HEK293T (cell line): Measurements from ENCODE around the gene TBC1D16.

Experiments used
- CTCF ChIA-PET: fragments of 350-600 bp; formaldehyde crosslinking; extraction: SDS; loops from one replicate; lab custom pipeline; 2021; ENCODE audit warnings: antibody characterized with exemption, inconsistent platforms; lab: Yijun Ruan, JAX
- POLR2A ChIA-PET: fragments of 350-600 bp; formaldehyde crosslinking; extraction: SDS; loops from one replicate; lab custom pipeline; 2020; ENCODE audit warnings: antibody characterized with exemption, inconsistent platforms; lab: Yijun Ruan, JAX
- DNase-seq: peaks from one replicate; pipeline ENCODE4 v3.0.0; 2012; ENCODE audit warnings: mixed read lengths; ENCODE audit errors: extremely low spot score
- ARNT ChIP-seq: fragments of 450-650 bp; IDR thresholded peaks from 2 replicates; pipeline ENCODE4 v1.6.1; 2017; ENCODE audit warnings: mild to moderate bottlenecking
- BHLHE40 ChIP-seq: fragments of 450-650 bp; IDR thresholded peaks from 2 replicates; pipeline ENCODE4 v1.6.1; 2016; ENCODE audit warnings: mild to moderate bottlenecking, moderate library complexity, borderline replicate concordance
- CTBP1 ChIP-seq: fragments of 450-650 bp; IDR thresholded peaks from 2 replicates; pipeline ENCODE4 v1.6.1; 2016; ENCODE audit warnings: borderline replicate concordance
- ELF4 ChIP-seq: fragments of 450-650 bp; IDR thresholded peaks from 2 replicates; pipeline ENCODE4 v1.6.1; 2017; ENCODE audit warnings: antibody characterized with exemption
- FOXA1 ChIP-seq: fragments of 450-650 bp; IDR thresholded peaks from 2 replicates; pipeline ENCODE4 v1.6.1; 2016; ENCODE audit warnings: mild to moderate bottlenecking
- FOXK2 ChIP-seq: fragments of 450-650 bp; IDR thresholded peaks from 2 replicates; pipeline ENCODE4 v1.6.1; 2016; ENCODE audit warnings: mild to moderate bottlenecking
- FOXM1 ChIP-seq: fragments of 450-650 bp; IDR thresholded peaks from 2 replicates; pipeline ENCODE4 v1.6.1; 2017; ENCODE audit warnings: mild to moderate bottlenecking, borderline replicate concordance
- HDGF ChIP-seq: fragments of 450-650 bp; IDR thresholded peaks from 2 replicates; pipeline ENCODE4 v1.6.1; 2017; ENCODE audit warnings: antibody characterized with exemption, borderline replicate concordance
- L3MBTL2 ChIP-seq: fragments of 450-650 bp; conservative IDR thresholded peaks from 2 replicates; pipeline ENCODE4 v1.6.1; 2016; ENCODE audit warnings: mild to moderate bottlenecking
- LEF1 ChIP-seq: fragments of 450-650 bp; IDR thresholded peaks from 2 replicates; pipeline ENCODE4 v1.6.1; 2017; ENCODE audit warnings: mild to moderate bottlenecking, borderline replicate concordance
- NFRKB ChIP-seq: fragments of 450-650 bp; IDR thresholded peaks from 2 replicates; pipeline ENCODE4 v1.6.1; 2016; ENCODE audit warnings: mild to moderate bottlenecking, moderate library complexity
- SP1 ChIP-seq: fragments of 450-650 bp; IDR thresholded peaks from 2 replicates; pipeline ENCODE4 v1.6.1; 2017
- SUZ12 ChIP-seq: fragments of 450-650 bp; IDR thresholded peaks from 2 replicates; pipeline ENCODE4 v1.6.1; 2016; ENCODE audit warnings: mild to moderate bottlenecking
- TARDBP ChIP-seq: fragments of 450-650 bp; IDR thresholded peaks from 2 replicates; pipeline ENCODE4 v1.6.1; 2016
- ZNF384 ChIP-seq: fragments of 450-650 bp; IDR thresholded peaks from 2 replicates; pipeline ENCODE4 v1.6.1; 2016
- TF ChIP-seq, protein P1 (sequence below): fragments of 450-650 bp; IDR thresholded peaks from 2 replicates; pipeline ENCODE4 v1.6.1; 2016

TBC1D16 gene

GRCh38 chr17:79986411-79987186 is 49.1 kb downstream of the TBC1D16 start:
- no peak for DNase-seq
- ChIA-PET POLR2A (no interaction called here), CTCF (interaction anchor here (1.5 kb wide), 1 partner anchor 12 kb away, joined by 3 read pairs; no protein-coding TSS in a partner anchor)
- TF ChIP-seq ZNF384, result no peak
- no peak for TF ChIP-seq LEF1
- no peak for TF ChIP-seq SUZ12
- TF ChIP-seq, protein P1, sequence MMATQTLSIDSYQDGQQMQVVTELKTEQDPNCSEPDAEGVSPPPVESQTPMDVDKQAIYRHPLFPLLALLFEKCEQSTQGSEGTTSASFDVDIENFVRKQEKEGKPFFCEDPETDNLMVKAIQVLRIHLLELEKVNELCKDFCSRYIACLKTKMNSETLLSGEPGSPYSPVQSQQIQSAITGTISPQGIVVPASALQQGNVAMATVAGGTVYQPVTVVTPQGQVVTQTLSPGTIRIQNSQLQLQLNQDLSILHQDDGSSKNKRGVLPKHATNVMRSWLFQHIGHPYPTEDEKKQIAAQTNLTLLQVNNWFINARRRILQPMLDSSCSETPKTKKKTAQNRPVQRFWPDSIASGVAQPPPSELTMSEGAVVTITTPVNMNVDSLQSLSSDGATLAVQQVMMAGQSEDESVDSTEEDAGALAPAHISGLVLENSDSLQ, result no peak
- TF ChIP-seq FOXM1, result no peak
- no peak for TF ChIP-seq SP1
- TF ChIP-seq ARNT, result no peak
- no peak for TF ChIP-seq HDGF
- TF ChIP-seq CTBP1, result no peak
- no peak for TF ChIP-seq BHLHE40
- no peak for TF ChIP-seq NFRKB
- TF ChIP-seq L3MBTL2, result no peak
- TF ChIP-seq TARDBP, result no peak

DNA sequence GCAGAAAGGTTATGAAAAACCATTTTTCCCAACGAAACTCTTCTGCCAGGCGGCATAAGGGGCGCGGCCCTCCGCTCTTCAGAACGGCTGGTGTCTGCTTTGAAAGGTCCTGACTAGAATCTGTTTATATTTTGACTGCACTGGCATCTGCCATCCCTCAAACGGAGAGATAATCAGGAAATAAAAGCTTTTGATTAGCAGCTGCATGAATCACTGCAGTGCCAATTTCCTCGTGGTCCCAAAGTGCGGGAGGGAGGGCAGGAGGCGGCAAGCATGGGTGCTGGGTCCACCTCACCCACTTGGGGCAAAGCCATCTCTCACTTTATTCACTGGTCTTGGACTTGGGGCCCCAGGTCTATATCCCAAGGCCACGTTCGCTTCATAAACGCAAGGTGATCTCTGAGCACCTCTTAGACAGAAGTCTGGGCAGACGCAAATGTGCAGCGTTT is 49.7 kb downstream of the TBC1D16 start:
- POLR2A ChIA-PET, result interaction anchor here (2.2 kb wide), 1 partner anchor 8 kb away, joined by 5 read pairs; no protein-coding TSS in a partner anchor
- no peak for DNase-seq
- no peak for TF ChIP-seq HDGF
- CTCF ChIA-PET, result interaction anchor here (0.6 to 1.5 kb wide), 2 partner anchors 12 to 196 kb away, joined by 3 read pairs; no protein-coding TSS in a partner anchor

DNA sequence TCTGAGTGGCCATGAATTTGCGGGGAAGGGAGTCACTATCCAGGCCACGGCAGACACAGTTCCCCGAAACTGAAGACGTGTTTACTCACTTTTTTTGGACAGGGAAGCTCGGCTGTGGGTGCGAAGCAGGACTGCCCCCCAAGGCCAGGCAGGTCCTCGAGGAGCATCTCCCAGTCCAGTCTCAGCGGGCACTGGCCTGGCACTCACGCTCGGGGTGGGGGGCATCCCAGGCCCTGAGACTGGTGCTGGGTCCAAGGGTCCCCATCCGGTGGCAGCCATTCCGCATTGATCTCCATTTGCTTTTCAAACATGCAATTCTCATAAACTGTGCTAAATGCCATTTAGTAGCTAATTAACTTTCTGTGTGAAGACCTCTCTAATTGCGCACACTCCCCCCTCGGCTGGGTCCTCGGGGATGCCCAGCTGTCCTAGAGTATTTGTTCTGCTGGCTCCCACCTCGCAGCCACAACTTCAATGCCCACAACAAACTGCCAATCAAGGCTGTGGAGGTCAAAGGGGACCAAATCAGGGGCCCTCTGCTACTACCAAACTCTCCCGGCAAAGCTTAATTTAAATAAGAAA is 50.2 kb downstream of the TBC1D16 start:
- ChIA-PET CTCF (interaction anchor here (0.6 to 2.8 kb wide), 2 partner anchors 15 to 196 kb away, joined by 3 to 11 read pairs; no protein-coding TSS in a partner anchor), POLR2A (interaction anchor here (2.2 kb wide), 1 partner anchor 8 kb away, joined by 5 read pairs; no protein-coding TSS in a partner anchor)
- no peak for DNase-seq
- TF ChIP-seq NFRKB, result no peak
- TF ChIP-seq CTBP1, result no peak
- no peak for TF ChIP-seq SUZ12
- no peak for TF ChIP-seq ELF4
- no peak for TF ChIP-seq HDGF
- TF ChIP-seq FOXM1, result no peak
- no peak for TF ChIP-seq SP1
- no peak for TF ChIP-seq BHLHE40
- TF ChIP-seq FOXA1, result no peak
- TF ChIP-seq TARDBP, result no peak
- TF ChIP-seq, protein P1, result no peak
- no peak for TF ChIP-seq ARNT
- TF ChIP-seq LEF1, result no peak
- TF ChIP-seq L3MBTL2, result no peak
- no peak for TF ChIP-seq FOXK2
- TF ChIP-seq ZNF384, result no peak

DNA sequence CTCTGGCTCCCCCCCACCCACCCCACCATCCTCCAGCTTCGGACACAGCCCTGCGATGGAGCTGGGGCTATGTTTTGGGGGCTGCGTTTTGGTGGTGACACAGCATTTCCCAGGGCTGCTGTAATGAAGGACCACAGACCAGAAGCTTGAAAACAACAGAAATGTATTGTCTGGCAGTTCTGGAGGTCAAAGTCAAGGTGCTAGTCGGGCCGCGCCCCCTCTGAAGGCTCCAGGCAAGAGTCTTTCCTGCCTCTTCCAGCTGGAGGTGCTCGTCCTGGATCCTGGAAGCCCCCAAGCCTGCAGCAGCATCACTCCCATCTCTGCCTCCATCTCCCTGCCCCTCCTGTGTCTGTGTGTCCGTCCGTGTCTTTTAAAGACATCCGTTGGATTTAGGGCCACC is 50.8 kb downstream of the TBC1D16 start:
- DNase-seq, result no peak
- TF ChIP-seq L3MBTL2, result no peak
- no peak for TF ChIP-seq FOXA1
- TF ChIP-seq SUZ12, result no peak
- POLR2A ChIA-PET, result interaction anchor here (2.2 kb wide), 1 partner anchor 9 kb away, joined by 5 read pairs; no protein-coding TSS in a partner anchor
- CTCF ChIA-PET, result interaction anchor here (2.8 kb wide), 1 partner anchor 14 kb away, joined by 11 read pairs; no protein-coding TSS in a partner anchor

DNA sequence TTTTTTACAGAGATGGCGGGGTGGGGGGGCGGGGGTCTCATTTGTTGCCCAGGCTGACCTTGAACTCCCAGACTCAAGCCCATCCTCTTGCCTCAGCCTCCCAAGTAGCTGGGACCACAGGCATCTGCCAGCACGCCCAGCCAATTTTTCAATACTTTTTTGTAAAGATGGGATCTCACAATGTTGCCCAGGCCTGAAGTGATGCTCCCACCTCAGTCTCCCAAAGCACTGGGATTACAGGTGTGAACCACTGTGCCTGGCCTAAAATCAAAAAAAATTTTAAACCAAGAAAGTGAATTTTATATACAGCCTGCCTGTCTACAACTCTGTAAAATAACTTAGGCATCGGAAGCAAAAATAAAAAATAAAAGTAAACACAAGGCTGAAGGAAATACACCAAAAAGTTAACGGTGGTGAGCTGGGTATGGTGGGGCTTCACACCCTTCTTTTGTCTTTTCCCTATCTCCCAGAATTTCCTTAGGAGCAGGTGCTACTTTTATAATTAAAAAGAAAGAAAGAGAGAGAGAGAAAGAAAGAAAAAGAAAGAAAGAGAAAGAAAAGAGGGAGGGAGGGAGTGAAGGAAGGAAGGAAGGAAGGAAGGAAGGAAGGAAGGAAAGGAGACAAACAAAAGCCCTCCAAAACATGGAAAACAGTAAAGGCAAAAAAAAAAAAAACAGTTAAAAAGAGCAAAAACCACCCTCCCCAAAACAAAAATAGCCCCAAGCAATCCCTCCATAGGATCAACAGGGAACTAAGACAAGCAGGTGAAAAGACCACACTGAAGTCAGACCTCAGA is 51.4 kb downstream of the TBC1D16 start:
- ChIA-PET POLR2A (interaction anchor here (1.2 to 2.2 kb wide), 2 partner anchors 8 to 10 kb away, joined by 4 to 5 read pairs; no protein-coding TSS in a partner anchor), CTCF (interaction anchor here (2.8 kb wide), 1 partner anchor 14 kb away, joined by 11 read pairs; no protein-coding TSS in a partner anchor)
- TF ChIP-seq BHLHE40, result no peak
- TF ChIP-seq LEF1, result no peak
- DNase-seq, result no peak

- no peak for DNase-seq
- CTCF ChIA-PET, result interaction anchor here (2.8 kb wide), 1 partner anchor 13 kb away, joined by 11 read pairs; no protein-coding TSS in a partner anchor
- TF ChIP-seq ARNT (no peak), FOXM1 (no peak), BHLHE40 (no peak)
- TF ChIP-seq, protein P1, result no peak
- POLR2A ChIA-PET, result interaction anchor here (1.2 kb wide), 1 partner anchor 9 kb away, joined by 4 read pairs; no protein-coding TSS in a partner anchor
Measured at GRCh38 chr17:79983456-79983855, 52.2 kb downstream of the TBC1D16 start.
